ENCODE data around the gene EPB41L5.

Gene EPB41L5

DNA sequence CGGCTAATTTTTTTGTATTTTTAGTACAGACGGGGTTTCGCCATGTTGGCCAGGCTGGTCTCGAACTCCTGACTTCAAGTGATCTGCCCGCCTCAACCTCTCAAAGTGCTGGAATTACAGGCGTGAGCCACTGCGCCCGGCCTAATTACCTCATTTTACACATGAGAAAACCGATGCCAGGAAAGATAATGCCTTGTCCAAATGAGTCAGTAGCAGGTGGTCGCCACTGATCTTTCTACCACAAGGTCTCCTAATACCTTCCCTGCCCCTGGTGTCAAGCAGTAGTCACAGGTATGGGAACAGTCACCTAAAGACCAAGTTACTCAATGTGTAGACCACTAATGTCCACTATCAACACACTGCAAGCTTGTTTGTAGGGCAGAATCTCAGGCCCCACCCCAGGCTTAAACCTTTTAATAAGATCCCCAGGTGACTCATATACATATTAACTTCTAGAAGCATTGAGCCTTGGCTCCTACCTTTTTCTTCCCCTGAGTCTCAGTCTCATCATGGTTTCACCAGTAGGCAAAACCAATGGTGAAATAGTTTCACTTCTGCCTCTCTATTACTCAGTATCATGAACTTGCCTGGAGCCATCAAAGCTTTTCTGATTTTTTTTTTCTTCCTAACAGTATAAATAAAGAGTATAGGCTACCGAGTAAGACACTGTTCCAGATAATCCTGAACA lies 6.9 kb upstream of the EPB41L5 start:
- TF ChIP-seq, protein P1, sequence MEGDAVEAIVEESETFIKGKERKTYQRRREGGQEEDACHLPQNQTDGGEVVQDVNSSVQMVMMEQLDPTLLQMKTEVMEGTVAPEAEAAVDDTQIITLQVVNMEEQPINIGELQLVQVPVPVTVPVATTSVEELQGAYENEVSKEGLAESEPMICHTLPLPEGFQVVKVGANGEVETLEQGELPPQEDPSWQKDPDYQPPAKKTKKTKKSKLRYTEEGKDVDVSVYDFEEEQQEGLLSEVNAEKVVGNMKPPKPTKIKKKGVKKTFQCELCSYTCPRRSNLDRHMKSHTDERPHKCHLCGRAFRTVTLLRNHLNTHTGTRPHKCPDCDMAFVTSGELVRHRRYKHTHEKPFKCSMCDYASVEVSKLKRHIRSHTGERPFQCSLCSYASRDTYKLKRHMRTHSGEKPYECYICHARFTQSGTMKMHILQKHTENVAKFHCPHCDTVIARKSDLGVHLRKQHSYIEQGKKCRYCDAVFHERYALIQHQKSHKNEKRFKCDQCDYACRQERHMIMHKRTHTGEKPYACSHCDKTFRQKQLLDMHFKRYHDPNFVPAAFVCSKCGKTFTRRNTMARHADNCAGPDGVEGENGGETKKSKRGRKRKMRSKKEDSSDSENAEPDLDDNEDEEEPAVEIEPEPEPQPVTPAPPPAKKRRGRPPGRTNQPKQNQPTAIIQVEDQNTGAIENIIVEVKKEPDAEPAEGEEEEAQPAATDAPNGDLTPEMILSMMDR (IDR thresholded peaks at IDR 0.05) = no peak

DNA sequence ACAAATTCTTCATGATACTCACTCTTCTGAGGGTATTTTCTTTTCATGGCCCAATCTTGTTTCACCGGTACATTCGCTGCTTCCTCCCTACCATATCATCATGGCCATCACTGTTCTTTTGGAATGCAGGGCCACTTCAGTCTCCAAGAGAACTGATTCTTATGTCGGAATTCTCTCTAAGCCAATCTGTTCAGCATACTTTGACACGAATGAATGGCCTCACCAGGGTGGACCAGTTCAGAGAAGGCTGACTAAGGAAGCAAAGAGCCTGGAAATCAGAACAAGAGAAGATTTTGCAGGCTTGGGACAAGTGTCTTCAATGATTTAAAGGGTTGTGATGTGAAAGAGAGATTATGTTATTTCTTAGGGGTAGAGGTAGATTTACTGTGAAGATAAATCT lies 5.0 kb upstream of the EPB41L5 start:
- TF ChIP-seq, protein P1 (IDR thresholded peaks at IDR 0.05) = no peak

DNA sequence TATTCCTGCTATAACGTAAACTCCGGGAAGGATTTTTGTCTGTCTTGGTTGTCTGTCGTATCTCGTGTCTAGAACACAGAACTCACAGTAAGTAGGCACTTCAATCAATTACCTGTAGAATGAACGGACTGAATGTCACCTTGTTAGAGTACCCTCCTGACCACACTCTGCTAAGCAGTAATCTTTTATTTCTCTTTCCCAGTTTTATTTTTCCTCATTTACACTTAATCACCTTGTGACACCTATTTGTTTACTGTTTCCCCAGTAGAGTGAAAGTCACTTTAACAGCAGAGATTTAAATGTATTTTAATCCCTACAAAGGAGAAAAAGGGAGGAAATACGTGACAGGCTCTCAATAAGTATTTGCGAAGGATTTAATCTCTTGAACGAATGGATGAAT lies 514 bp upstream of the EPB41L5 start:
- TF ChIP-seq, protein P1 (IDR thresholded peaks at IDR 0.05) = no peak

DNA sequence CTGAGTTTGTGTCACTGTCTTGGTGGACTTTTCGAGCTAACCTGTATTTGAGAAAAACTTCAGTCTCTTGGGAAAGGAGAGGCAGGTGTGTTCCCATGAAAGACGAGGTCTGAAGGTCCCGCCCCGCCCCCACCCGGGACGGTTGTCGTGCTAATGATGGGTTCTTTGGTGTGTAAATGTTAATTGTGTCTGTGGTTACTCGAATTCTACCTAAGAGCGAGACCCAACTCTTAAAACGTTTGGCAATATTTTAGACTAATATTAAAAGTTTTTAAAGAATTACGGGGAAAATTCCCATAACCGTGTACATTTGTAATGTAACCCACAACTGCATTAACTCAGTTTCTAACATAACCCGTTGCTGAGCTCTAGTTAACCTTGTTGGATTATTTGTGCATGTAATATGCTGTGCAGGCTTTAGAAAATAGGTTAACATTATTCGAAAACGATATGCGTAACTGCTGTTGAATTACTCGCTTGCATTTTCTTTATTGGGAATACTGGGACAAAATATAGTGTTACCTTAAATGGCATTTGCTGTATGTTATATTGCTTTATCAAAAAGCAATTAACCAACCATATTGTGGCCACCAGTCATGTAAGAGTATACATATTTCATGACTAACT lies 833 bp downstream of the EPB41L5 start:
- TF ChIP-seq, protein P1 (IDR thresholded peaks at IDR 0.05) = no peak

DNA sequence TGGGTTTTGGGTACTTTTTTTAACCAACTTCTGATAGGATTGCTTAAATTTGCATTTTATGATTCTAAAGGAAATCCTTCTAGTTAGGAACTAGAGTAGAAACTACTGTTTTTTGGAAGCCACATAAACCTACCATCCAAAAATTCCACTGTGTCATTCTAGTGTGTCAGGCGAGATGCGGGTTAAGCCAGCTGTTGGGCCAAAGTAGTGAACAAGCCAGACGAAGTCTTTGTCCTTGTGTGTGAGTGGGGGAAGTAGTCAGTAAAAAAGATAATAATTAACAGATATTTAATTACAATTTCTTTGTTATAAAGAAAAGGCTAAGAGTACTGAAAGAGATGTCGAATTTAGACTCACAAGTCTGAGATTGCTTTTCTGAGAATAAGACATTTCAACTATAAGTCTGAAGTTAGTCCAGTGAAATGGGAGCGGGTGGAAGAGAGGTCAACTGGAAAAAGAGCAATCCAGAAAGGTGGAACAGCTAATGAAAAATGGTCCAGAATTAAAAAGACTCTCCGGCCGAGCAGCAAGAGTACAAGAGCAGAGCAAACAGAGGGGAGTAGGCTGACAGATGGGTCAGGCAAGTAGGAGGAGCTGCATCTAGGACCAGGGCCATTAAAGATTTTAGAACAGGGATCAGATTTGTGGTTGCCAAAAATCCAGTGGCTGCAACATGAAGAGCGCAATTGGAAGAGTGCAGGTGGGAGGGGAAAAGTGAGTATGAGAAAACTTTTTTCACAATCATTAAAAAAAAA lies 1.5 kb downstream of the EPB41L5 start:
- TF ChIP-seq, protein P1 (IDR thresholded peaks at IDR 0.05) = no peak

DNA sequence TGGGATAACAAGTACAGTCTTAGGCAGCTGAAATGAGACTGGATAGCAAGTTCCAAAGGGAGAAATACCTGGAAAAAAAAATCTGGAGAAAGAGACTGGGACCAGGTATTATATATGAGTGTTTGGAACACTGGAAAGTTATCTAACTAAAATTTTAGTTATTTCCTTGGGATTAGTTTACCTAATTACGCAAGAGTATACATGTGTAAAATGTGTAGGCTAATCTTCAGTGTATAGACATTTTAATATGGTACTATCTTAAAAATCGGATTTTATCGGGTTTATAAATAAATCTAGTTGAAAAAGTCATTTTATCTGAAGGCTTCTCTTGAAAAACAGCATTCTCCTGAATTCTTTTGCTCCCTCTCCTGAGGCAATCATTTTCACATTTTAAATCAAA lies 3.9 kb downstream of the EPB41L5 start:
- TF ChIP-seq, protein P1 (IDR thresholded peaks at IDR 0.05) = no peak

DNA sequence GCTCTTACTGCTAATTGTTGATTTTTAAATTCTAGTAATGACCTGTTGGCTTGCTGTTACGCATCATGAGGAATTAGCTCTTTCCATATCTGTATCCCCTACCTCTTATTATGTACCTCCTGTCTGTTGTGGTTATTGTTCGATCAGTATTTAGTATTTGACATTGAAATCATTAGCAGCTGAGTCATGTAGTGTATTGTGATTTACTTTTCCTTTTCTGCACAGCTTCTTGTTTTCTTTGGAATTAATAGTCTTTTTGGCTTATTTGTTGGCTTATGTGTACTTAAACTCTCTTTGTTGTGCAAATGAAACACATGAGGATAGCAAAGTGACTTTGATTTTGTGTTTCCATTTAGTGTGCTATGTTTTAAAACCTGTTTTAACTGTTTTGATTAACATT lies 4.3 kb downstream of the EPB41L5 start:
- TF ChIP-seq, protein P1 (IDR thresholded peaks at IDR 0.05) = no peak

All from LNCAP (cell line).